ENCODE measurements around the gene LENG8.
"Not testable (repeated sequence)": the region's sequence is repeated elsewhere in the genome, so short reads cannot be mapped to it uniquely, and the experiment has no call there.

LENG8 gene

DNA sequence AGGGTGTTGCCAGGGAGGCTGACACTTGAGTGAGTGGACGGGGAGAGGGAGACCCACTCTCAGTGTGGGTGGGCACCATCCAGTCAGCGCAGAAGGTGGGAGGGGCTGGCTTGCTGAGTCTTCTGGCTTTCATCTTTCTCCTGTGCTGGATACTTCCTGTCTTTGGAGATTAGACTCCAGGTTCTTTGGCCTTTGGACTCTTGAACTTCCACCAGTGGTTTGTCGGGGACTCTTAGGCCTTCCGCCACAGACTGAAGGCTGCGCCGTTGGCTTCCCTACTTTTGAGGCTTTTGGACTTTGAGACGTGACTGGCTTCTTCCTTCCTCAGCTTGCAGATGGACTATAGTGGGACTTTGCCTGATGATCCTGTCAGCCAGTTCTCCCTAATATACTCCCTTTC lies 4.3 kb upstream of the LENG8 start:
- DNase-seq (ENCODE audit: low read depth), result no peak

DNA sequence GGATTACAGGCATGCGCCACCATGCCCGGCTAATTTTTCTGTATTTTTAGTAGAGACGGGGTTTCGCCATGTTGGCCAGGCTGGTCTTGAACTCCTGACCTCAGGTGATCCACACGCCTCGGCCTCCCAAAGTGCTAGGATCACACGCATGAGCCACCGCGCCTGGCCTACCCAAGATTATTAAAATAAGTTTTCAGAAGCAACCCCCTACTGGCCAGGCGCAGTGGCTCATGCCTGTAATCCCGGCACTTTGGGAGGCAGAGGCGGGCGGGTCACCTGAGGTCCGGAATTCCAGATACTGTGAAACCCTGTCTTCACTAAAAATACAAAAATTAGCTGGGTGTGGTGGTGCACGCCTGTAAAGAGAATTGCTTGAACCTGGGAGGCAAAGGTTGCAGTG lies 2.6 kb upstream of the LENG8 start:
- not testable (repeated sequence) for DNase-seq (ENCODE audit: low read depth)

DNA sequence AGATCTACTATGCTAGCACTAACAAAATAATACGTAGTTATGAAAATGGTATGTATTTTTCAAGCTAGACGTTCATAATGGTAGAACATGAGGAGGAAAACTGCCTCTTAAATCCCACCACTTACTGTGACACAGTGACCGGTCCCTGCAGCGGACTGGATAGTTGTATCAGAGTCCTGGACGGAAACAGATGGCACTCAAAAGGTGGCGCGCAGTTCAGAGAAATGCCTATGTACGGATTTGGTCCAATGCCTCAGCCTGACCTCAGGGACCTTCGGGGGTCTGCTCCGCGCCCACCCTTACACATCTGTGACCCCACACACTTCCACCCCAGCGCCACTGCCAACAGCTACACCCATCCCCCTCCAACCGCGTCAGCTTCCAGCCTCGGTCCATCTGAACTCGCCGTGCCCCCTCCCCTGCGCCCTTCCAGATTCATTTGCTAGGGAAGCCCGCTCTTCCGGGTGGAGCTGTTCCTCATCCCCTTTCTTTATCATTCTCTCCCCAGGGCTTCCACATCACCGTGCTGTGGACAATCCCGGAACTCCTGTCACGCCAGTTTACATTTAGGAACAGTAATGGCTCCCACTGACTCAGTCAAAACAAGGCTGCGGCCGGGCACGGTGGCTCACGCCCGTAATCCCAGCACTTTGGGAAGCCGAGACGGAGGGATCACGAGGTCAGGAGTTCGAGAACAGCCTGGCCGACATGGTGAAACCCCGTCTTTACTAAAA lies 792 bp upstream of the LENG8 start:
- no peak for DNase-seq (ENCODE audit: low read depth)

DNA sequence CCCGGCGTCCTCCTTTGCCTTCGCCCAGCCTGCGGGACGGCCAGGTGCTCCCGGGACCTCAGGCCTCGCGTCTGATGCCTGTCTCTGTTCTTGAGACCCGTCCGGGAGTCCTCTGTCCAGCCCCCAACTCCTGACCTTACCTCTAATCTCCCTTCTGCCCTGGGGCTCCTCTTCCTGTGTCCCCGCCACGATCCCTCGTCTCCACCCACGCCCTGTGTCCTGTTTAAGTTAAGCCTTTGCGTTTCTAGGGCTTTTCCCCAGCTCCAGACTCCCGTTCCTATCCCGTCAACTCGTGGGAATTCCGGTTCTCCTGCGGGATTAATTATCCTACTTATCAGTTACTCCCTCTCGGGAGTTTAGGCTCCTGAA lies 686 bp downstream of the LENG8 start:
- DNase-seq (ENCODE audit: low read depth), result no peak

DNA sequence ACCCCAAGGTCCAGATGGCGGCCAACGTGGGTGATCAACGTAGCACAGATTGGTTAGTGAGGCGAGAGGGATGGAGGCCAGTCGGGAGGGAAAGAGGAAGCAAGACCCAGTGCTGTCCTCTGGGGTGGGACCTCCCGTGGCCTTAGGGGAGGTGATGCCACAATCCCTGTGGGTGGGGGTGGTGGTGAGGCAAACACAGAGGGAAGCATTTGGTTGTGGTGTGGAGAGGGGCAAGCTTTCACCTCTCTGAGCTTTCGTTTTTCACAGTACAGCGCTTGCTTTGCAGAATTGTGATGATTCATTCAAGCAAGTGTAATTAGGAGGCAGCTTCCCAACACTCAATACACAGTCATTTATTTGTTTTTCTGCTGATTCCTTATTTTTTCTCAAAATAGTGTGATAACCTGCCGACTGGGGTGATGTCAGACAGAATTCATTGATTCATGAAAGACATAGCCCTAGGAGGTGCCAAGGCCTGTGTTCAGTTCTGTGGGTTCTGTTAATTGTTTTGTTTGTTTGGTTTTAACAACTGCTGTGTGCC lies 2.4 kb downstream of the LENG8 start:
- DNase-seq (ENCODE audit: low read depth), result no peak

DNA sequence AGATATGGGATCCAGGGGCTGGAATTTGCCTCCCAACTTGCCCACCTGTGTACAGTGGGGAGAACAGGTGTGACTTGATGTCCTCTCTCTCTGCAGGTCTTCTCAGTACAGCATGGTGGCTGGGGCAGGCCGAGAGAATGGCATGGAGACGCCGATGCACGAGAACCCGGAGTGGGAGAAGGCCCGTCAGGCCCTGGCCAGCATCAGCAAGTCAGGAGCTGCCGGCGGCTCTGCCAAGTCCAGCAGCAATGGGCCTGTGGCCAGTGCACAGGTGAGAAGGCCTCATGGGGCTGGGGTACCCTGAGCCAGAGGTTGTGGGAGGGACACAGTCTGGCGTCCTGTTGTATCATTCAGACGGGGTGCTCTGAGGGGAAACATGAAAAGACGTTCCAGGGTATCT lies 3.0 kb downstream of the LENG8 start:
- no peak for DNase-seq (ENCODE audit: low read depth)

DNA sequence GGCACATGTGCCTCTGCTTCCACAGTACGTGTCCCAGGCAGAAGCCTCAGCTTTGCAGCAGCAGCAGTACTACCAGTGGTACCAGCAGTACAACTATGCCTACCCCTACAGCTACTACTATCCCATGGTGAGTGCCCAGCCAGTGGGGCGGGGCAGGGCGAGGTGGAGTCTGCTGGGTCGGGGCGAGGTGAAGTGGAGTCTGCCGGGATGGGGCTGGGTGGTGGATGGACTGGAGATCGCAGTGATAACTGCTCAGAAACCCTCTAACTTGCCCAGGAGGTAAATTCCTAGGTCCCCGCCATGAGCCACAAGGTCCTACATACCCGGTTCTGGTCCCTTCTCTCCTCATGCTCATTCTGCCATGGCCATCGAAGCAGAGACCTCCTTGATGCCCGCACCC lies 3.6 kb downstream of the LENG8 start:
- DNase-seq (ENCODE audit: low read depth), result no peak

DNA sequence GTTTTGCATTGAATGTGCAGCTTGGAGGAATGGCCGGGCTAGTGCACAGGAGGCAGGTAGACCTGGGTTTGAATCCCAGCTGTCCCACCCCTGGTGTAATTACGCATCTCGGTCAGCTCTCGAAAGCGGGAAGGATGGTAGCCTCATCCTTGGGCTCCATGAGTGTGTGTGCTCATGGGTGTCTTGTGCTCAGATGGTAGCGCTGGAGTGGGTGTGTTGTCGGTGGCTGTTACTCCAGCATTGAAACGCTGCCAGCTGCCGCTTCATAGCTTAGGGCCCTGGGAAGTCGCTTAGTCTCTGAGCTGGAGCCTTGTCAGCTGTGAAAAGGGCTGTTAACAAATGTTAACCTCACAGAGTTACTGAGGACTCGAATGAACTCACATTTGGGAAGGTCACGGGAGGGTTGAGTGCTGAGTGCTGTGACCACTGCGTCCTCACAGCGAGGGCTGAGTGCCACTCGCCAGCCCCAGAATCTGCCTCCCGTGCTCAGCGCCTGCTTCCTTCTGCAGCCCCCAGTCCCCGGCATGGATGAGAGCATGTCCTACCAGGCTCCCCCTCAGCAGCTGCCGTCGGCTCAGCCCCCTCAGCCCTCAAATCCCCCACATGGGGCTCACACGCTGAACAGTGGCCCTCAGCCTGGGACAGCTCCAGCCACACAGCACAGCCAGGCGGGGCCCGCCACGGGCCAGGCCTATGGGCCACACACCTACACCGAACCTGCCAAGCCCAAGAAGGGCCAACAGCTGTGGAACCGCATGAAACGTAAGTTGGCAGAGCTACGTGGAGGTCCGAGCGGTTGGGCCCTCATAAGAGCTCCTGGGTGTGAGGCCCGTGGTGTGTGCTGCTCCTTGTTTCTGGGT lies 5.2 kb downstream of the LENG8 start:
- no peak for DNase-seq (ENCODE audit: low read depth)

DNA sequence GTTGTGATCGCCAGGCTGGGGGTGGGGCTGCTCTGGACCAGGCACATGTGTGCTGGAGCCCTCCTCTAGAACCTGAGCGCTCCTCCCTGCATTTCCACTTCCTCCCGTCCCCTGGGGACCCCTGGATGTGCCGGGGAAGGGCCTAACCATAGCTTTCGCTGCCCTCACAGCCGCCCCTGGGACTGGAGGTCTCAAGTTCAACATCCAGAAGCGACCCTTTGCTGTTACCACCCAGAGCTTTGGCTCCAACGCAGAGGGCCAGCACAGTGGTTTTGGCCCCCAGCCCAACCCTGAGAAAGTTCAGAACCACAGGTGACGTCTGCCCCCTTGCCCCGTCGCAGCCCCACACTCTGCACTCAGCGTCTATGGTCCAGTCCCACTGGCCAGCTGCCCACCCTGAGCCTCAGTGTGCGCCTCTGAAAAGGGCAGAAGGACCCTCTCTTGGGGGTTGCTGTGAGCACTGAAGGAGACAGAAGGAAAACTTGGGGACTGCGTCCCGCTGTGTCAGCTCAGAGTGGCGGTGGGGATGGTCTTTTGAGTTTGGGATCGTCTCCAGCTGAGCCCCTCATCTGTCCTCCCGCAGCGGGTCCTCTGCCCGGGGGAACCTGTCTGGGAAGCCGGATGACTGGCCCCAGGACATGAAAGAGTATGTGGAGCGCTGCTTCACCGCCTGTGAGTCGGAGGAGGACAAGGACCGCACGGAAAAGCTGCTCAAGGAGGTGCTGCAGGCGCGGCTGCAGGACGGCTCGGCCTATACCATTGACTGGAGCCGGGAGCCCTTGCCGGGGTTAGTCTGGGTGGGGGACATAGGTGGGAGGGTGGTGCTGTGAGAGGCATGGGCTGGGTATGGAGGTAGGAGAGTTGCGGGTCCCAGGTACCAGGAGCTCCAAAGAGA lies 6.0 kb downstream of the LENG8 start:
- DNase-seq (ENCODE audit: low read depth), result no peak

DNA sequence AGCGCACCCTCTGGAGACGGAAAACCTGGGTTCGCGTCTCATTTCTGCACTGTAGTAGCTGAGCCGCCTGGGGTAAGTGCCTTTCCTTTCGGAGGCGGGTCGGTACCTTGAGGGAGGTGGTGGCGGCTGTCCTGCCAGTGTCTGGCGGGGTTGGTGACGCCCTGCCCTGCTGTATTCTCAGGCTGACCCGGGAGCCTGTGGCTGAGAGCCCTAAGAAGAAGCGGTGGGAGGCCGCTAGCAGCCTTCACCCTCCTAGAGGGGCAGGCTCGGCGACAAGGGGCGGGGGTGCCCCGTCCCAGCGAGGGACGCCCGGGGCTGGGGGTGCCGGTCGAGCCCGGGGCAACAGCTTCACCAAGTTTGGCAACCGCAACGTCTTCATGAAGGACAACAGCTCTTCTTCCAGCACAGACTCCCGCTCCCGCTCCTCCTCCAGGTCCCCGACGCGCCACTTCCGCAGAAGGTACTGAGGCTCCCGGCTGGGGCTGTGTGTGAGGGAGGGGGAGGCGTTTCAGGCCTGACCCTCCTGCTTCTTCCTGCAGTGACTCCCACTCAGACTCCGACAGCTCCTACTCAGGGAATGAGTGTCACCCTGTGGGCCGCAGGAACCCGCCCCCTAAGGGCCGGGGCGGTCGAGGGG lies 6.9 kb downstream of the LENG8 start:
- no peak for DNase-seq (ENCODE audit: low read depth)

DNA sequence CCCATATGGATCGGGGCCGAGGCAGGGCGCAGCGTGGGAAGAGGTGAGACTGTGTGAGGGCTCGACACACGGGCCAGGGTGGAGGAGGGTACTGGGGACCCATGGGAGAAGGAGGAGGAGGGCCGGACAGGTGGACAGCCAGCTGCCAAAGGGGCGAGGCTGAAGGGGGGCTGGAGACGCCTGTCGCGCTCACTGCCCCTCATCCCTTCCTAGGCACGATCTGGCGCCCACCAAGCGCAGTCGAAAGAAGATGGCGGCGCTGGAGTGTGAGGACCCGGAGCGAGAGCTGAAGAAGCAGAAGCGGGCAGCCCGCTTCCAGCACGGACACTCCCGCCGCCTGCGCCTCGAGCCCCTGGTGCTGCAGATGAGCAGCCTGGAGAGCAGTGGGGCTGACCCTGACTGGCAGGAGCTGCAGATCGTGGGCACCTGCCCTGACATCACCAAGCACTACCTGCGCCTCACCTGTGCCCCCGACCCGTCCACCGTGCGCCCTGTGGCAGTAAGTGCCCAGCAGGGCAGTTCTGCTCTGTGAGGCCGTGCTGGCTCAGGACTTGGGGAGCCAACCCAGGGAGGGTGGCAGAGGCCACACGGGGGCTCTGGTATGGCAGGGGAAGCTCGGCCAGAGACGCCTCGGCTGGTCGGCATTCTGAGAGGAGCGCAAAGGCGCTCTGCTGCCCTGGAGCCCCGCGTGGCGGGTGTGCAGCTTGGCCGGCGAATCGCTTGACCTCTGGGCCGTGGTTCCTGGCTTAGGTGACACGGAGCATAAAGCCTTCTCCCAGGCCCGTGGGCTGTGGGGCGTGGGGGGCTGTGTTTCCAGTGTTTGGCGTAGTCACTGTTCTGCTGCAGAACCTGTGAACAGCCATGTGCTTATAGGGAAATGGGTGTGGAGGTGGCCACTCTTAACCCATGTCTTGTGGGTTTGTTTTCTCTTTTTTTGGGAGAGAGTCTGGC lies 7.7 kb downstream of the LENG8 start:
- DNase-seq (ENCODE audit: low read depth), result no peak

DNA sequence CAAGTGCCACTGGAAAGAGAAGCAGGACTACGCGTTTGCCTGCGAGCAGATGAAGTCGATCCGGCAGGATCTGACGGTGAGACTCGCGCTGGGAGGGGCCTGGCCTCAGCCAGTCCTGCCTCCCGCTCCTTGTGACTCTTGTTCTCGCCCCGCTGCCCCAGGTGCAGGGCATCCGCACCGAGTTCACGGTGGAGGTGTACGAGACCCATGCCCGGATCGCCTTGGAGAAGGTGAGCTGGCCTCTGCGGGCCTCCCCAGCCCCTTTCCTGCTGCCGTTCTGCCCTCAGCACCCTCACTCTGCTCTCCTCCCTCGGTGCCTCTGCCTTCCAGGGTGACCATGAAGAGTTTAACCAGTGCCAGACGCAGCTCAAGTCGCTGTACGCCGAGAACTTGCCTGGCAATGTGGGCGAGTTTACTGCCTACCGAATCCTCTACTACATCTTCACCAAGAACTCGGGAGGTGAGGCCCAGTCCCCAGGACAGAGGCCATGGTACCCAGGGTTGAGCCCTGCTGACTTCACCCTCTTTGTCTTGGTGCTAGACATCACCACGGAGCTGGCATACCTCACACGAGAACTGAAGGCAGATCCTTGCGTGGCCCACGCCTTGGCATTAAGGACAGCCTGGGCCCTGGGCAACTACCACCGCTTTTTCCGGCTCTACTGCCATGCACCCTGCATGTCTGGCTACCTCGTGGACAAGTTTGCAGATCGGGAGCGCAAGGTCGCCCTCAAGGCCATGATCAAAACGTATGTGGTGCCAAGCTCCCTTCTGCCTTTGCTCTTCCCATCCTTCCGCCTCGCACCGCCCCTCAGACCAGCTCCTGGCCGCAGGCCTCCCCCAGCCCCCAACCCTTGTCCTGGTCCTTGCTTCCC lies 9.0 kb downstream of the LENG8 start:
- DNase-seq (ENCODE audit: low read depth), result no peak

DNA sequence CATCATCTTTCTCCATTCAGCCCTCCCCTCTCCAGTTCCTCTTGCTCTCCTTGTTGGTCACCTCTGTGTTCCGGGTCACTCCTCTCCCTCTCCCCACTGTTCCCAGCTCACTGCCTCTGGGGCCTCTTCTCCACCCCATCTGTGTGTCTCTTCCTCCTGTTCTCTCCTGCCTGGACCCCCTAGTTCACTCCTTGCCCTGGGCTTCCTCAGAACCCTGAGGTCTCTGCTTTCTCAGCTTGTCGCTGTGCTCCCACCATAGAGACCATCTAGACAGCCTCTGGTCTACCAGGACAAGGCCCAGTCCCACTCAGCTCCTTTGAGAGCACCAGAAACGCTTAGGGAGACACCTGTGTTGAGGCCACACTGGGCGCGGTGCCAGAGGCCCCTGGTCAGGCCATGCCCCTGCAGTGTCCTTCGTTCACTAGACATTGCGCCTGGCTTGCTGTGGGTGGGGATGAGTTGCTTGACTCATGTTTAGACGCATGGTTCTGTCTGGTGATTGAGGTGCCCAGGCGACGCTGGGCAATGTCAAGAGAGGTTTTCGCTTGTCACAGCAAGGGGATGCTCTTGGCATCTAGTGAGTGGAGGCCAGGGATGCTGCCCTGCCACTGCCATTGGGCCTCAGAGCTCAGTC lies 9.8 kb downstream of the LENG8 start:
- no peak for DNase-seq (ENCODE audit: low read depth)

DNA sequence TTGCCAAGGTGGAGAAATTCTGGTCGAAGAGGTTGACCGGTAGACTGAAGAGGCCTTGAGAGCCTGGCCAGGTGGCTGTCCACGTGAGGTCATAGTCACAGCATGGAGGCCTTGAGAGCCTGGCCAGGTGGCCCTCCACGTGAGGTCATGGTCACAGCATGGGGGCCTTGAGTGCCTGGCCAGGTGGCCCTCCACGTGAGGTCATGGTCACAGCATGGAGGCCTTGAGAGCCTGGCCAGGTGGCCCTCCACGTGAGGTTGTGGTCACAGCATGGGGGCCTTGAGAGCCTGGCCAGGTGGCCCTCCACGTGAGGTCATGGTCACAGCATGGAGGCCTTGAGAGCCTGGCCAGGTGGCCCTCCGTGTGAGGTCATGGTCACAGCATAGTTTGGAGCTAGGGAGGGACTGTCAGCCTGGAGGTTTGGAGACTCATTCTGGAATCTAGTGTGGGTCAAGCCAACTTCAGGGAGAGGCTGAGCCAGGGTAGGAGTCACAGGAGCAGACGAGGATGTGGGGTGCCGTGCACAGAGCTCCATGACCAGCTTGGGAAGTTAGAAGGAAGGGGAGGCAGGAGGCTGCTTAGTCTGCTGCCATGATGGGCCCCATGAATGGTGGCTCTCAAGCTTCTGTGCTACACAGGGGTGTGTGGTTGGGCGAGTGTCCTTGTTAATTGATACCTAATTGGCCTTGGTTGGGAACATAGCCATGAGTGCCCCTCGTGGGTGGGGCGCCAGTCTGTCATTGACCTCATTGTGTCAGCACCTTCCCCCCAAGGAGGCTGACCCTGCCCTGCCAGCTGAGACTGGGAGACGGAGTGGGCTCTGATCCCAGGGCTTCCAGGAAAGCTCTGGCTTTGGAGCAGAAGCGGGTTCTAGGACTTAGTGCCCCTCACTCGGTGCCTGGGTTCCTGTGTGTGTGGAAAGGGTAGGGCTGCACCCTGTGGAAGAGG lies 10.6 kb downstream of the LENG8 start:
- no peak for DNase-seq (ENCODE audit: low read depth)

DNA sequence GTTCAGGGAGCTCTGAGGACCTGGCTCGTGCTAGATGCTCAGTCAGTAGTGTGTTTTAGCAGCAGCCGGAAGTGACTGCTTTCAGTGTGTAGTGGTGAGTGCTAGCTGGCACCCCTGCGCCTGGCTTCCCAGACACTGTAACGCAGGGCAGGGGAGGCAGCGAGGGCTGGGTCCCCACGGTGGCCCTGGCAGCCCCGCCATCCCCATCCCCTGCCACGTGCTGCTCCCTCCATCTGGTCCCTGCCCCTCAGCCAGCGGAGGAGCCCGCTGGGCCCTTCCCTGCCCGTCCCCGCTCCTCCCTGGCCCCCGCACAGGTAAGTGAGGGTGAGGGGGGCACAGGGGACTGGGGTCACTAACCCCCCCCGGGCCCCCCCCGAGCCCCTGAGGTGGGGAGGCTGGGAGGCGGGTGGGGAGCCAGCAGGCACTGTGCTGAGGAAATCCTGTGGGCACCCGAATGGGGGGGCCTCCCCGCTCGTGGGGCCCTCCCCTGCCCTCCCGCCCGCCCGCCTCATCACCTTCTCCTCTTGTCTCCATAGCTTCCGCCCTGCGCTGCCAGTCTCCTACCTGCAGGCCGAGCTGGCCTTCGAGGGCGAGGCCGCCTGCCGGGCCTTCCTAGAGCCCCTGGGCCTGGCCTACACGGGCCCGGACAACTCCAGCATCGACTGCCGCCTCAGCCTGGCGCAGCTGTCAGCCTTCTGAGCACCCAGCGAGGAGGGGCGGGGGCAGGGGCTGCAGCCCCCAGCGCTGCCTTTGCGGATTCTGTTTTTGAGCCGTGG lies 11.4 kb downstream of the LENG8 start:
- DNase-seq (ENCODE audit: low read depth), result no peak

DNA sequence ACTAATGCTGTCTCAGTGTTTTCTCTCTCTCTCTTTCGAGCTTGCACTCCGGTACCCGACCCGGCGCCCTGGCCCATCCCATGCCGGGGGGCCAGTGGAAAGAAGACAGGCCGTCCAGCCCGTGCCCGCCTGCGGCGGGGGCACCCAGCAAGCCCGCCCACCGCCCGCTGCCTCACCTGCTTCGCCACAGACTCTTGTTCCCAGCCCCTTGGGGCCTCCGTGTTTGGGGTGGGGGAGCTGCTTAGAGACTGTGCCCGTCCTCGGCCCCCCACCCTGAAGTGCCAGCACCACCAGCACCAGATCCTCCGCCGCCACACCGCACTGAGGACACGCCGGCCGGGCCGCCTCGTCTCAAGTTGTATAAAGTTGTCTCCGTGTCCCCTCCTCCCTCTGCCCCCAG lies 12.2 kb downstream of the LENG8 start:
- DNase-seq (ENCODE audit: low read depth), result no peak

DNA sequence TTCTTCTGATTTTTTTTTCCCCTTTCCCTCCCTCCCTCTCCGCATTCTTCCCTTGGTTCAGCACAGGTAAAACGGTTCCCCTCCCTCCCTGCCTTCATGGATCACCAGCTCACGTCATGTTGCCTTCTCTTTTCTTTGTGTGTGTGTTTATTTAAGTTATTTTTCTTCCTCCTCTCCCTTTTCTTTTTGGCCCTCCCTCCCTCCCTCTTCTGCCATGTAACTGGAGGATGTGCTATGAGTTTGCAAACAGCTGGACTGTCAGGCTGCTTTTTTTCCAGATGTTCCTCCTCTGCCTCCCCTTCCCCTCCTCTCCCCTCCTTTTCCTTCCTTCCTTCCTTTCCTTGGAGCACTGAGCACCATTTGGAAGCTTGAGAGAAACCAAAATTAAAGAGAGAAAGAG lies 12.6 kb downstream of the LENG8 start:
- no peak for DNase-seq (ENCODE audit: low read depth)
